GM03348 (cell line): Measurements from ENCODE around the gene GDF15.
A peak's percentile ranks its signal among the peaks of the same experiment; 100 is the strongest.
"Not testable (repeated sequence)": the region's sequence is repeated elsewhere in the genome, so short reads cannot be mapped to it uniquely, and the experiment has no call there.

Experiments
- DNase-seq: peaks from one replicate; pipeline ENCODE4 v3.0.0; 2012; ENCODE audit warnings: low spot score

Gene GDF15

GRCh38 chr19:18364277-18364825, 21.6 kb upstream of the GDF15 start:
- not testable (repeated sequence) for DNase-seq

GRCh38 chr19:18364826-18365528, 21.0 kb upstream of the GDF15 start:
- DNase-seq: peak; percentile 78

- no peak for DNase-seq
Observed at GRCh38 chr19:18366021-18366435, 19.9 kb upstream of the GDF15 start.

GRCh38 chr19:18368504-18369222, 17.3 kb upstream of the GDF15 start:
- no peak for DNase-seq

DNA sequence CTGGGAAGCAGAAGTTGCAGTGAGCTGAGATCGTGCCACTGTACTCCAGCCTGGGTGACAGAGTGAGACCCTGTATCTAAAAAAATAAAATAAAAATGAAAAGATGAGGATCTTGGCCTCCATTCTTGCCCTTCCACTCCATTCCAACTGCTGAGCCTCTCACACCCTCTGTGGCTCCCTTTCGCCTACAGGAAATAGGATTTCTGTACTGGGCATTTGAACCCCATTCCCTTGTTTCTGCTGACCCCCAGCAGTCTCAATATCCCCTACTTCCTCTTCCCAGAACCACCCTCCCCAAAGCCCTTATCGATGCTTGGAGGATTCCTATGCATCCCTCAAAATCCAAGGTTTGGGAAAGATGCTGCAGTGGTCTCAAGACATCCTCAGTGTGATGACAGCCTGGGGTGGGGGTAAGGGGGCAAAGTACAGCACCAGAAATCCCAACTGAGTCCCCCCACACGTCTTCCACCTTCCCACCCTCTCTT, 12.5 kb upstream of the GDF15 start:
- DNase-seq: no peak

- DNase-seq: peak; percentile 95
Observed at GRCh38 chr19:18373892-18374629, 11.9 kb upstream of the GDF15 start.

DNA sequence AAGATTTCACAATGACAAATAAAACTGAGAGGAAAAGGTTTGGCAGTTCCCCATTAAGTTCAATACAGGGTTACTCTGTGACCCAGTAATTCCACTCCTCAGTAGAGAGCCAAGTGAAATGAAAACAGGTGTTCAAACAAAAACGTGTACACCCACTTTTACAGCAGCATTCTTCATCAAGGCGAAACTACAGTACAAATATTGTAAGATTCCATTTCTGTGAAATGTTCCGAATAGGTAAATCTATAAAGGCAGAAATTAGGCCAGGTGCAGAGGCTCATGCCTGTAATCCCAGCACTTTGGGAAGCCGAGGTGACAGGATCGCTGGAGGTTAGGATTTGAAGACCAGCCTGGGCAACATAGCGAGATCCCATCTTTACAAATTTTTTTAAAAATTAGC, 8.9 kb upstream of the GDF15 start:
- no peak for DNase-seq

DNA sequence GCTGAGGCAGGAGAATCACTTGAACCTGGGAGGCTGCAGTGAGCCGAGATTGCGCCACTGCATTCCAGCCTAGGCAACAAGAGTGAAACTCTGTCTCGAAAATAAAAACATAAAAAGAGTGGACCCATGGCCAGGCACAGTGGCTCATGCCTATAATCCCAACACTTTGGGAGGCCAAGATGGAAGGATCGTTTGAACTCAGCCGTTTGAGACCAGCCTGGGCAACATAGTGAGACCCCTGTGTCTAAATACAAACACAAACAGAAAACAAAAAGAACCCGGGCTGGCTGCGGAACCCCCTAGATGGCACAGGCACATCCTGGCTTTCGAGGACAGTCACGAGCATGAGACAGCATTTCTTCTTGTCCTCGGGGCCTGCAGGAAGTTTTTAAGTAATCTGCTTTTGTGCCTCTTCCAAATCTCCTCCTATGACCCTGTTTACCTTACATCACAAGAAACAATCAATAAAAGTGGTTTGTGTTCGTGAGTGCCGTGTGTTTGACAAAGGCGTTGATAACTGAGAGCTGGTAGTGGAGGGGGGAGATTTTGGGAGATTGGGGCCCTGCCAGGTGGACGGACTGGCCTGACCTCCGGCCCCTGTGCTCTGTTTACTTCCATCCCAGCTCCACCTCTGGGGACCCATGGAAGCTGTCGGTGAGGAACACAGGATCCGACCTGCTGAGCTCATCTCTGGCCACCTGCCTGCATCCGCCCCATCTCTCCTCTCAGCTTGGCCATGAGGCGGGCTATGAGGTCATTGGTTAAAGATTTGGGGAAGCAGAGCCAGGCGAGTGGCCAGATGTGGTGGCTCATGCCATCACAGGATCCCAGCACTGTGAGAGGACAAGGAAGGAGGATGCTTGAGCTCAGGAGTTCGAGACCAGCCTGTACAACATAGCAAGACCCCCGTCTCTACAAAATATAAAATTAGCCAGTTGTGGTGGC, 5.9 kb upstream of the GDF15 start:
- peak; percentile 89 for DNase-seq

DNA sequence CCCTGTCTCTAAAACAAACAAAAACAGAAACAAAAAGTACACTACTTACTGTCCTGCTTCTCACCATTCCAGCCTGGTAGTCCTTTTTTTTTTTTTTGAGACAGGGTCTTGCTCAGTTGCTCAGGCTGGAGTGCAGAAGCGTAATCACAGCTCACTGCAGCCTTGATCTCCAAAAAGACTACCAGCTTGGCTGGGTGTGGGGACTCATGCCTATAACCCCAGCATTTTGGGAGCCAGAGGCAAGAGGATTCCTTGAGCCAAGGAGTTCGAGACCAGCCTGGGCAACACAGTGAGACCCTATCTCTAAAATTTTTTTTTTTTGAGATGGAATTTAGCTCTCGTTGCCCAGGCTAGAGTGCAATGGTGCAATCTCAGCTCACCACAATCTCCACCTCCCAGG, 5.1 kb upstream of the GDF15 start:
- no peak for DNase-seq

GRCh38 chr19:18383622-18384021, 2.3 kb upstream of the GDF15 start:
- not testable (repeated sequence) for DNase-seq

GRCh38 chr19:18384775-18385174, 1.2 kb upstream of the GDF15 start:
- DNase-seq: no peak

DNA sequence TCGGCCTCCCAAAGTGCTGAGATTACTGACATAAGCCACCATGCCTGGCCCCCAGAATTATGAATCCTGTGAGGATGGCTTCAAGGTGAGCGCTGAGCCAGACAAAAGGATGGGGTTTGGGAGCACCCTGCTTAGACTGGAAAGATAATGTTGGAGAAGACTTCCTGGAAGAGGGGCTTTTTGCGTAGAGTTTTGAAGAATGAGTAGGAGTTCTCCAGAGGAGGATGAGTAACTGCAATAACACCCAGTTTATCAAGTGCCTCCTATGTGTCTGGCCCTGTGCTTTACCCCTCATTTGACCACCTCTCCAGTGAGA, 641 bp upstream of the GDF15 start:
- no peak for DNase-seq

DNA sequence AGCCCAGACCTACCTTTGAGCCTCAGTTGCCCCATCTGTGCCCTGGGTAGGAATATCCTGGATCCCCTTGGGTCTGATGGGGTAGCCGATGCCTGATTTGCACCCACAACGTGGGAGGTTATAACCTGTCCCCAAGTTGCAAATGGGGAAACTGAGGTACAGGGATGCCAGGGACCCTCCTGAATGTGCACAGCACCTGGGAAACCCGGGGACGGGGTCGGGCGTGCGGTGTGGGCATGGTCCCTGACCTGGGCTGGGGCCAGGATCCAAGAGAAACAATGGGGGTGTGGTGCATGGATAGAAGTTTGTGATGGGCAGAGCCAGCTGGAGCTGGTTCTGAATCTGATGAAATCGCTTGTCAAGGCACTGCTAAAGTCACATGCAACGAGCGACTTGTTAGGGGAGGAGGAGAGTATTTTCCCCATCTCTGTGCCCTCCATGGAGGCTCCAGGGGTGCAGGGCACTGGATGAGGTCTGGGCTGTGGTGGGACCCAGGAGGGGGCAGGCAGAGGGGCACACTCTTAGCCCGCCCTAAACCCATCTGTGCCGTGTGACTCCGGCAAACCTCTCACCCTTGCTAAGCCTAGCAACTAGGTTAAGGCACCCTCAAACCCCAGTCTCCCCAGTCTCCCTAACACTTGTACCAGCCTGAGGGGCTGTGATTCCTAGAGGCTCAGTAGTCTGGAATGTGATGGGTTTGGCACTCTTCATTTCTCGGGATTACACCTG, 749 bp downstream of the GDF15 start:
- peak; percentile 79 for DNase-seq

DNA sequence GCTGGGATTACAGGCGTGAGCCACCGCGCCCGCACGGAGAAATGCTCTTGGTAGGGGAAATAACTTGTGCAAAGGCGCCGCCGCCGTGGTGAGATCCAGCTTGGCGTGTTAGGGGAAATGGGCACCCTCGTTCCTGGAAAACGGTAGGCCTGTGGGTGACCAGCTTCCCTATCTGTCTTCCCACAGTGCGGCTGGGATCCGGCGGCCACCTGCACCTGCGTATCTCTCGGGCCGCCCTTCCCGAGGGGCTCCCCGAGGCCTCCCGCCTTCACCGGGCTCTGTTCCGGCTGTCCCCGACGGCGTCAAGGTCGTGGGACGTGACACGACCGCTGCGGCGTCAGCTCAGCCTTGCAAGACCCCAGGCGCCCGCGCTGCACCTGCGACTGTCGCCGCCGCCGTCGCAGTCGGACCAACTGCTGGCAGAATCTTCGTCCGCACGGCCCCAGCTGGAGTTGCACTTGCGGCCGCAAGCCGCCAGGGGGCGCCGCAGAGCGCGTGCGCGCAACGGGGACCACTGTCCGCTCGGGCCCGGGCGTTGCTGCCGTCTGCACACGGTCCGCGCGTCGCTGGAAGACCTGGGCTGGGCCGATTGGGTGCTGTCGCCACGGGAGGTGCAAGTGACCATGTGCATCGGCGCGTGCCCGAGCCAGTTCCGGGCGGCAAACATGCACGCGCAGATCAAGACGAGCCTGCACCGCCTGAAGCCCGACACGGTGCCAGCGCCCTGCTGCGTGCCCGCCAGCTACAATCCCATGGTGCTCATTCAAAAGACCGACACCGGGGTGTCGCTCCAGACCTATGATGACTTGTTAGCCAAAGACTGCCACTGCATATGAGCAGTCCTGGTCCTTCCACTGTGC, 2.4 kb downstream of the GDF15 start:
- peak; percentile 91 for DNase-seq

DNA sequence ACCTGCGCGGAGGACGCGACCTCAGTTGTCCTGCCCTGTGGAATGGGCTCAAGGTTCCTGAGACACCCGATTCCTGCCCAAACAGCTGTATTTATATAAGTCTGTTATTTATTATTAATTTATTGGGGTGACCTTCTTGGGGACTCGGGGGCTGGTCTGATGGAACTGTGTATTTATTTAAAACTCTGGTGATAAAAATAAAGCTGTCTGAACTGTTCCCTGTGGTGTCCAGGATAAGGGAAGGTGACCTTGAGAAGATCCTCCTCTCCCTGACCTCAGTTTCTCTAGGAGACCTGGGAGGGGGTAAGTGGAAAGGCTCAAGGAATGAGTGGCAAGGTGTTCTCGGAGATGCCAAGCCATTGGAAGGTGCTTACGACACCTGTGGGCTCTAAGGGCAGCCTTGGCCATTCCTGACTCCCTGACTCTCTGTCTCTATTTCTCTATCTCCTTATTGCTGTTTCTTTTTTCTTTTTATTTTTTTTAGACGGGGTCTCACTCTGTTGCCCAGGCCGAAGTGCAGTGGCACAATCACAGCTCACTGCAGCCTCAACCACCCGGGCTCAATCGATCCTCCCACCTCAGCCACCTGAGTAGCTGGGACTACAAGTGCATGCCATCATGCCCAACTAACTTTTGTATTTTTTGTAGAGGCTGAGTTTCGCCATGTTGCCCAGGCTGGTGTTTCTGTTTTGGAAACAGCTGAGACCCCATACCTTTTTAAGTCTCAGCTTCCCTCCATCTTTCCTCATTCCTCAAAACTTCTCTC, 3.2 kb downstream of the GDF15 start:
- no peak for DNase-seq

DNA sequence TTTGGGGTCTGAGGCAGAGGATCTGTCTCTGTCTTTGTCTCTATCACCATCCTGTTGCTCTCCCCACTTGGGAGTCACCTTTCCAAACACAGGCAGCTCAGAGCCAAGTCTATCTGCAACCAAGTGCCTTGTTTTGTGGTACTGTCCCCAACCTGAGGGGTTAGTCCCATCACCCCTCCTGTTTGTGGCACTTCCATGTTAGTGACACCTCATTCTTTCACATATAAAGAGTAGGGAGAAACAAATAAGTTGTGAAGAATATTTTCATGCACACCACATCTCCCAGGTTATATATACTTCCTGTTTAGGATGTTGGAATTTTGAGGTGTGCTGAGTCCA, 3.7 kb downstream of the GDF15 start:
- no peak for DNase-seq

DNA sequence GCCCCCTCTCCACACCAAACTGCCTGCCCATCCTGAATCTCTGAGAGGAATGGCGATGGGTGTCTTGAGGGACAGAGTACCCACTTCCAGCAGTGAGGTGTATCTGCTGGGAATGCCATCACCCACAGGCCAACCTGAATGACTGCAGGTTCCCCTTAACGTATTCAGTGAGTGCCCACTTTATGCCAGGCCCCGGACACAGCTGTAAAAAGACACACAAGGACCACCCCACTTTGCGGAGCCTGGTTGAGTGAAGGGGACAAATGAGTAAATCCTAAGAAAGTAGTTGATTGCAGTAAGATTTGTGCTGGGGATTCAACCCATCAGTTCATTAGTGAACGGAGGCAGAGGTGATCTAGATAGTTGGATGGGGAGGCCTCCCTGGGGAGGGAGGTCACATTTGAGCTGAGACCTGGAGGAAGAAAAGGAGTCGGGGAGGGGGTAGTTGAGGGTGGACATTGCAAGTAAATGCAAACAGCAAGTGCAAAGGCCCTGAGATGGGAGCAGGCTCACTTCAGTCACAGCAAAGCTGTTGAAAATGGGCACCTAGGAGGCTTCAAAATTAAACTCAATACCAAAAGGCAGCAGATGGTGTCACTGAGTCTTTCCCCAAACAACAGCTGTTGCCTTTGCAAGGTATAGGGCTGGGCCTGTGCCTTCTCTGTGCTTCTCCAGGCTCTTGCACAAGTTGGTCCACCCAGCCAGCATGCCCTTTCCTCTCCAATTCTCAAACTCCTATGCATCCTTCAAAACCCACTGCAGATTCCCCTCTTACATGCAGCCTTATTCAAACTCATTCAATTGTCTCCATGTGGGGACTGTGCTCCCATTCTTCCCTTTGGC, 4.3 kb downstream of the GDF15 start:
- no peak for DNase-seq

DNA sequence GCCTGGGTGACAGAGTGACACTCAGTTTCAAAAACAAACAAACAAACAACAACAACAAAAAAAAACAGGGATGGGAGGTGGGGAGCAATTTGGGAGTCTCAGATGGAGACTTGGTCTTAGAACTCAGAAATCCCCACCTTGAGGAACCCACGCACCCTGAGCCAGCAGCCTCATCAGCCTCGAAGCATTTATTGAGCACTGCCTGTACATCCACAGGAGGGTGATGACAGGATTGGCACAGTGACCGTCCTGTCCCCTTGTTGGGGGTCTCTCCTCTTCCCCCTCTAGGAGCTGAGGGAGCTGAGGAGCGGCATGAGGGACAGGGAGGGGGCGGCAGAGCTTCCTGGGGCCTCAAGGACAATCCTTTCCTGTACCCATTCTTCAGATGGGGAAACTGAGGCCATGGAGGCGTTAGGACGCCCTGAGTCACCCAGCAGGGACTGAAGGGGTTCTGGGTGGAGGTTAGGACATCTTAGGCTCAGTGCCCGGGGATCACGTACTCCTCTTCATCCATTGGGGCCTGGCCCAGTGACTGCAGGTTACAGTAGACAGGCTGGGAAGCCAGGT, 5.6 kb downstream of the GDF15 start:
- no peak for DNase-seq
